ENCODE data around the gene SMYD3. TPM values are rescaled to one million over a fixed set of nuclear protein-coding genes. Genes with fewer than 3 reads are reported as not detected.

SMYD3 gene
- total RNA-seq, 5 donors from 2014 or later (not counting 1 experiment from before 2014, with no cell fraction given), result 17.7 to 37.8 (median 21.9) TPM

GRCh38 chr1:246018146-246018545 is 488.9 kb downstream of the SMYD3 start:
- CTCF ChIA-PET, result interaction anchor here in 1 of 2 donors (0.7 kb wide), 1 partner anchor 130 kb away, joined by 3 read pairs; no protein-coding TSS in a partner anchor
- no peak overlapping the region for H3K27ac Mint-ChIP-seq
- no peak for ATAC-seq (replicated peaks in 1 of 4)
- POLR2A ChIA-PET, result no interaction called here
- H3K27me3 Mint-ChIP-seq, result no peaks in the 10 kb centered on the region
- H3K4me3 Mint-ChIP-seq, result no peak overlapping the region
- Histone ChIP-seq H3K9me3 (no peaks in the 10 kb centered on the region), H3K27me3 (replicated peaks in 1 of 2; ENCODE audit: control insufficient read depth in 2 of 2, extremely low read depth in 1 of 2, insufficient read depth in 2 of 2, low read length in 1 of 2) (no peaks in the 10 kb centered on the region), H3K4me1 (ENCODE audit: control insufficient read depth in 1 of 2, extremely low read depth in 1 of 2, insufficient read depth in 2 of 2, low read length in 2 of 2) (no peaks in the 10 kb centered on the region), H3K4me3 (ENCODE audit: control insufficient read depth in 1 of 2, extremely low read depth in 1 of 2, low read length in 1 of 2) (no peak overlapping the region), H3K27ac (ENCODE audit: low read length) (no peak overlapping the region), H3K36me3 (ENCODE audit: control insufficient read depth in 2 of 2, extremely low read depth in 1 of 2, insufficient read depth in 1 of 2, low read length in 1 of 2) (no peaks in the 10 kb centered on the region)
- peaks cover 2 to 5% (median 4%) of the 10 kb centered on the region in 3 donors for H3K4me1 Mint-ChIP-seq
- H3K36me3 Mint-ChIP-seq, result peaks cover 3% of the 10 kb centered on the region
- no peak for DNase-seq
- no peaks in the 10 kb centered on the region for H3K9me3 Mint-ChIP-seq
- 94% methylated on average over 3 of the region's 4 CpGs for WGBS (ENCODE audit: insufficient coverage)

- Mint-ChIP-seq H3K9me3 (no peaks in the 10 kb centered on the region), H3K36me3 (peaks cover 3% of the 10 kb centered on the region), H3K4me1 (no peaks in the 10 kb centered on the region), H3K27ac (no peak overlapping the region), H3K4me3 (no peak overlapping the region), H3K27me3 (no peaks in the 10 kb centered on the region)
- H3K4me1 ChIP-seq (ENCODE audit: control insufficient read depth in 1 of 2, extremely low read depth in 1 of 2, insufficient read depth in 2 of 2, low read length in 2 of 2), result no peaks in the 10 kb centered on the region
- no peaks in the 10 kb centered on the region for H3K9me3 ChIP-seq
- H3K4me3 ChIP-seq (ENCODE audit: control insufficient read depth in 1 of 2, extremely low read depth in 1 of 2, low read length in 1 of 2), result no peak overlapping the region
- ChIA-PET CTCF (interaction anchor here (0.5 to 0.7 kb wide), 2 partner anchors 11 to 163 kb away, joined by 3 read pairs; no protein-coding TSS in a partner anchor), POLR2A (no interaction called here)
- H3K27ac ChIP-seq (ENCODE audit: low read length), result no peak overlapping the region
- no CpG with 5 or more reads among the region's 5 CpGs for WGBS (ENCODE audit: insufficient coverage)
- peak in 3 of 35 experiments; percentile 0 to 35 (median 4) for DNase-seq
- H3K36me3 ChIP-seq (ENCODE audit: control insufficient read depth in 2 of 2, extremely low read depth in 1 of 2, insufficient read depth in 1 of 2, low read length in 1 of 2), result no peaks in the 10 kb centered on the region
- no peak for ATAC-seq (replicated peaks in 1 of 4)
- no peaks in the 10 kb centered on the region for H3K27me3 ChIP-seq (replicated peaks in 1 of 2; ENCODE audit: control insufficient read depth in 2 of 2, extremely low read depth in 1 of 2, insufficient read depth in 2 of 2, low read length in 1 of 2)
These were observed 494.7 kb downstream of the SMYD3 start for GRCh38 chr1:246012341-246012740.

GRCh38 chr1:246010386-246010785 is 496.7 kb downstream of the SMYD3 start:
- Mint-ChIP-seq H3K4me3 (no peak overlapping the region), H3K27me3 (no peaks in the 10 kb centered on the region), H3K4me1 (no peaks in the 10 kb centered on the region), H3K27ac (no peak overlapping the region), H3K36me3 (peaks cover under 1% of the 10 kb centered on the region), H3K9me3 (no peaks in the 10 kb centered on the region)
- Histone ChIP-seq H3K4me1 (ENCODE audit: control insufficient read depth in 1 of 2, extremely low read depth in 1 of 2, insufficient read depth in 2 of 2, low read length in 2 of 2) (no peaks in the 10 kb centered on the region), H3K4me3 (ENCODE audit: control insufficient read depth in 1 of 2, extremely low read depth in 1 of 2, low read length in 1 of 2) (no peak overlapping the region), H3K9me3 (no peaks in the 10 kb centered on the region), H3K36me3 (ENCODE audit: control insufficient read depth in 2 of 2, extremely low read depth in 1 of 2, insufficient read depth in 1 of 2, low read length in 1 of 2) (no peaks in the 10 kb centered on the region), H3K27me3 (replicated peaks in 1 of 2; ENCODE audit: control insufficient read depth in 2 of 2, extremely low read depth in 1 of 2, insufficient read depth in 2 of 2, low read length in 1 of 2) (no peaks in the 10 kb centered on the region), H3K27ac (ENCODE audit: low read length) (no peak overlapping the region)
- CTCF ChIA-PET, result interaction anchor here in 1 of 2 donors (1.0 kb wide), 1 partner anchor 126 kb away, joined by 3 read pairs; no protein-coding TSS in a partner anchor
- DNase-seq (no peak), ATAC-seq (replicated peaks in 1 of 4) (no peak)
- 100% methylated on average over 1 of the region's 3 CpGs for WGBS (ENCODE audit: insufficient coverage)
- POLR2A ChIA-PET, result no interaction called here

GRCh38 chr1:246008363-246008831 is 498.7 kb downstream of the SMYD3 start:
- Mint-ChIP-seq H3K4me3 (no peak overlapping the region), H3K27me3 (no peaks in the 10 kb centered on the region), H3K4me1 (no peaks in the 10 kb centered on the region), H3K36me3 (no peaks in the 10 kb centered on the region), H3K27ac (no peak overlapping the region), H3K9me3 (no peaks in the 10 kb centered on the region)
- H3K4me1 ChIP-seq (ENCODE audit: control insufficient read depth in 1 of 2, extremely low read depth in 1 of 2, insufficient read depth in 2 of 2, low read length in 2 of 2), result no peaks in the 10 kb centered on the region
- DNase-seq (no peak), ATAC-seq (replicated peaks in 1 of 4) (no peak)
- H3K9me3 ChIP-seq, result no peaks in the 10 kb centered on the region
- no peaks in the 10 kb centered on the region for H3K36me3 ChIP-seq (ENCODE audit: control insufficient read depth in 2 of 2, extremely low read depth in 1 of 2, insufficient read depth in 1 of 2, low read length in 1 of 2)
- ChIA-PET POLR2A (no interaction called here), CTCF (interaction anchor here in 1 of 2 donors (0.6 kb wide), 1 partner anchor 1264 kb away, joined by 6 read pairs; no protein-coding TSS in a partner anchor)
- H3K4me3 ChIP-seq (ENCODE audit: control insufficient read depth in 1 of 2, extremely low read depth in 1 of 2, low read length in 1 of 2), result no peak overlapping the region
- no peak overlapping the region for H3K27ac ChIP-seq (ENCODE audit: low read length)
- 88% methylated on average over 8 of the region's 10 CpGs for WGBS (ENCODE audit: insufficient coverage)
- no peaks in the 10 kb centered on the region for H3K27me3 ChIP-seq (replicated peaks in 1 of 2; ENCODE audit: control insufficient read depth in 2 of 2, extremely low read depth in 1 of 2, insufficient read depth in 2 of 2, low read length in 1 of 2)

- Mint-ChIP-seq H3K27ac (no peak overlapping the region), H3K27me3 (no peaks in the 10 kb centered on the region), H3K4me1 (no peaks in the 10 kb centered on the region), H3K4me3 (no peak overlapping the region), H3K36me3 (no peaks in the 10 kb centered on the region), H3K9me3 (no peaks in the 10 kb centered on the region)
- no peak overlapping the region for H3K4me3 ChIP-seq (ENCODE audit: control insufficient read depth in 1 of 2, extremely low read depth in 1 of 2, low read length in 1 of 2)
- DNase-seq, result no peak
- no peak overlapping the region for H3K27ac ChIP-seq (ENCODE audit: low read length)
- ChIA-PET CTCF (interaction anchor here (0.6 to 4.6 kb wide), 6 partner anchors 116 to 1796 kb away, joined by 3 to 25 read pairs (median 5); no protein-coding TSS in a partner anchor), POLR2A (no interaction called here)
- 89% methylated on average over 1 of the region's 3 CpGs for WGBS (ENCODE audit: insufficient coverage)
- H3K4me1 ChIP-seq (ENCODE audit: control insufficient read depth in 1 of 2, extremely low read depth in 1 of 2, insufficient read depth in 2 of 2, low read length in 2 of 2), result no peaks in the 10 kb centered on the region
- no peak for ATAC-seq (replicated peaks in 1 of 4)
- no peaks in the 10 kb centered on the region for H3K27me3 ChIP-seq (replicated peaks in 1 of 2; ENCODE audit: control insufficient read depth in 2 of 2, extremely low read depth in 1 of 2, insufficient read depth in 2 of 2, low read length in 1 of 2)
- no peaks in the 10 kb centered on the region for H3K36me3 ChIP-seq (ENCODE audit: control insufficient read depth in 2 of 2, extremely low read depth in 1 of 2, insufficient read depth in 1 of 2, low read length in 1 of 2)
- no peaks in the 10 kb centered on the region for H3K9me3 ChIP-seq
These were observed 502.0 kb downstream of the SMYD3 start for GRCh38 chr1:246005067-246005466.

- H3K9me3 ChIP-seq, result no peaks in the 10 kb centered on the region
- DNase-seq (no peak), ATAC-seq (replicated peaks in 1 of 4) (no peak)
- Mint-ChIP-seq H3K4me1 (no peaks in the 10 kb centered on the region), H3K36me3 (no peaks in the 10 kb centered on the region), H3K27ac (no peak overlapping the region), H3K27me3 (no peaks in the 10 kb centered on the region), H3K9me3 (no peaks in the 10 kb centered on the region), H3K4me3 (no peak overlapping the region)
- 100% methylated on average over 1 of the region's 3 CpGs for WGBS (ENCODE audit: insufficient coverage)
- CTCF ChIA-PET, result interaction anchor here in 1 of 2 donors (0.6 to 4.6 kb wide), 2 partner anchors 116 to 1407 kb away, joined by 3 to 25 read pairs; no protein-coding TSS in a partner anchor
- no peak overlapping the region for H3K4me3 ChIP-seq (ENCODE audit: control insufficient read depth in 1 of 2, extremely low read depth in 1 of 2, low read length in 1 of 2)
- H3K4me1 ChIP-seq (ENCODE audit: control insufficient read depth in 1 of 2, extremely low read depth in 1 of 2, insufficient read depth in 2 of 2, low read length in 2 of 2), result no peaks in the 10 kb centered on the region
- POLR2A ChIA-PET, result no interaction called here
- no peaks in the 10 kb centered on the region for H3K36me3 ChIP-seq (ENCODE audit: control insufficient read depth in 2 of 2, extremely low read depth in 1 of 2, insufficient read depth in 1 of 2, low read length in 1 of 2)
- H3K27me3 ChIP-seq (replicated peaks in 1 of 2; ENCODE audit: control insufficient read depth in 2 of 2, extremely low read depth in 1 of 2, insufficient read depth in 2 of 2, low read length in 1 of 2), result no peaks in the 10 kb centered on the region
- no peak overlapping the region for H3K27ac ChIP-seq (ENCODE audit: low read length)
These were observed 502.8 kb downstream of the SMYD3 start for GRCh38 chr1:246004301-246004700.

GRCh38 chr1:246003442-246003730 is 503.7 kb downstream of the SMYD3 start:
- Histone ChIP-seq H3K36me3 (ENCODE audit: control insufficient read depth in 2 of 2, extremely low read depth in 1 of 2, insufficient read depth in 1 of 2, low read length in 1 of 2) (no peaks in the 10 kb centered on the region), H3K27me3 (replicated peaks in 1 of 2; ENCODE audit: control insufficient read depth in 2 of 2, extremely low read depth in 1 of 2, insufficient read depth in 2 of 2, low read length in 1 of 2) (no peaks in the 10 kb centered on the region), H3K27ac (ENCODE audit: low read length) (no peak overlapping the region), H3K9me3 (no peaks in the 10 kb centered on the region), H3K4me3 (ENCODE audit: control insufficient read depth in 1 of 2, extremely low read depth in 1 of 2, low read length in 1 of 2) (no peak overlapping the region), H3K4me1 (ENCODE audit: control insufficient read depth in 1 of 2, extremely low read depth in 1 of 2, insufficient read depth in 2 of 2, low read length in 2 of 2) (no peaks in the 10 kb centered on the region)
- ATAC-seq (replicated peaks in 1 of 4) (no peak), DNase-seq (no peak)
- ChIA-PET CTCF (interaction anchor here (0.6 to 4.6 kb wide), 7 partner anchors 115 to 850 kb away, joined by 3 to 25 read pairs (median 4); no protein-coding TSS in a partner anchor), POLR2A (no interaction called here)
- H3K27me3 Mint-ChIP-seq, result no peaks in the 10 kb centered on the region
- peaks cover 5% of the 10 kb centered on the region for H3K36me3 Mint-ChIP-seq
- H3K4me3 Mint-ChIP-seq, result no peak overlapping the region
- H3K27ac Mint-ChIP-seq, result no peak overlapping the region
- H3K9me3 Mint-ChIP-seq, result no peaks in the 10 kb centered on the region
- 33% methylated on average over 1 of the region's 2 CpGs for WGBS (ENCODE audit: insufficient coverage)
- H3K4me1 Mint-ChIP-seq, result no peaks in the 10 kb centered on the region
